Testis (tissue), 2 donors: ENCODE data around the gene CSNK1A1L.

Experiments used
- POLR2A ChIP-seq: fragments of 450-650 bp; IDR thresholded peaks from one replicate; pipeline ENCODE4 v1.6.1; 2017; ENCODE audit warnings: antibody characterized with exemption, mild to moderate bottlenecking, moderate library complexity
- TF ChIP-seq, protein P1 (sequence below), 3 experiments: fragments of 450-650 bp in 2 of 3; fragments of 200-600 bp in 1 of 3; sonication (generic) in 1 of 3; IDR thresholded peaks; one replicate each; pipeline ENCODE4 v1.5.1; 2016 to 2019; ENCODE audit warnings: antibody characterized with exemption in 3 of 3, mild to moderate bottlenecking in 2 of 3, moderate library complexity in 1 of 3

DNA sequence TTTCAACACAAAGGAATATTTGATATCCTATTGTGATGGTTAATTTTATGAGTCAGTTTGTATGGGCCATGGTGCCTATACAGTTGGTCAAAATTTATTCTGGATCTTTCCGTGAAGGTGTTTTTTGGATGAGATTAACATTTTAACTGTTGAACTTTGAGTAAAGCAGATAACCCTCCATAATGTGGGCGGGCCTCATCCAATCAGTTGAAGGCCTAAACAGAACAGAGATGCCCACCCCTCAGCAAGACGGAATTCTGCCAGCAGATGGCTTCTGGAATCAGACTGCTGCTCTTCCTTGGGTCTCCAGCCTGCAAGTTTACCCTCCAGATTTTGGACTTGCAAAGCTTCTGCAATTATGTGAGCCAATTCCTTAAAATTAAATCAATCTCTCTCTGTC lies 16.0 kb downstream of the CSNK1A1L start:
- TF ChIP-seq, protein P1, sequence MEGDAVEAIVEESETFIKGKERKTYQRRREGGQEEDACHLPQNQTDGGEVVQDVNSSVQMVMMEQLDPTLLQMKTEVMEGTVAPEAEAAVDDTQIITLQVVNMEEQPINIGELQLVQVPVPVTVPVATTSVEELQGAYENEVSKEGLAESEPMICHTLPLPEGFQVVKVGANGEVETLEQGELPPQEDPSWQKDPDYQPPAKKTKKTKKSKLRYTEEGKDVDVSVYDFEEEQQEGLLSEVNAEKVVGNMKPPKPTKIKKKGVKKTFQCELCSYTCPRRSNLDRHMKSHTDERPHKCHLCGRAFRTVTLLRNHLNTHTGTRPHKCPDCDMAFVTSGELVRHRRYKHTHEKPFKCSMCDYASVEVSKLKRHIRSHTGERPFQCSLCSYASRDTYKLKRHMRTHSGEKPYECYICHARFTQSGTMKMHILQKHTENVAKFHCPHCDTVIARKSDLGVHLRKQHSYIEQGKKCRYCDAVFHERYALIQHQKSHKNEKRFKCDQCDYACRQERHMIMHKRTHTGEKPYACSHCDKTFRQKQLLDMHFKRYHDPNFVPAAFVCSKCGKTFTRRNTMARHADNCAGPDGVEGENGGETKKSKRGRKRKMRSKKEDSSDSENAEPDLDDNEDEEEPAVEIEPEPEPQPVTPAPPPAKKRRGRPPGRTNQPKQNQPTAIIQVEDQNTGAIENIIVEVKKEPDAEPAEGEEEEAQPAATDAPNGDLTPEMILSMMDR (IDR thresholded peaks at IDR 0.05): no peak
- TF ChIP-seq POLR2A: no peak
